ENCODE measurements around the gene CRYBG1.

Gene CRYBG1

GRCh38 chr6:106360410-106360988 is at the start of gene CRYBG1:
TSS of gene CRYBG1 (plus strand) at chr6:106360717. CDS start at chr6:106360909, 192 bp downstream.
- peak in 1 of 2 experiments; percentile 33 for DNase-seq

GRCh38 chr6:106315765-106316374 is 44.6 kb upstream of the CRYBG1 start:
- DNase-seq: peak; percentile 59 to 67

GRCh38 chr6:106316375-106316766 is 44.1 kb upstream of the CRYBG1 start:
- DNase-seq: no peak

GRCh38 chr6:106318061-106318460 is 42.5 kb upstream of the CRYBG1 start:
- DNase-seq: no peak

GRCh38 chr6:106318851-106319250 is 41.7 kb upstream of the CRYBG1 start:
- DNase-seq: peak; percentile 24 to 39

GRCh38 chr6:106321940-106322339 is 38.6 kb upstream of the CRYBG1 start:
- DNase-seq: no peak

GRCh38 chr6:106324726-106325335 is 35.7 kb upstream of the CRYBG1 start:
- peak; percentile 16 to 18 for DNase-seq

- DNase-seq: peak; percentile 97
These were observed 35.0 kb upstream of the CRYBG1 start, which contains the start of gene ATG5 for GRCh38 chr6:106325336-106326178. TSS of gene ATG5 (minus strand) at chr6:106325760. CDS start at chr6:106316208, 9,552 bp downstream.

- peak; percentile 47 to 60 for DNase-seq
These were observed 25.7 kb upstream of the CRYBG1 start for GRCh38 chr6:106334646-106335448.

- DNase-seq: peak; percentile 87 to 89
These were observed 21.0 kb upstream of the CRYBG1 start for GRCh38 chr6:106339334-106340029.

GRCh38 chr6:106347219-106347618 is 13.3 kb upstream of the CRYBG1 start:
- no peak for DNase-seq

- DNase-seq: no peak
These were observed 4.1 kb upstream of the CRYBG1 start for GRCh38 chr6:106356378-106356777.

GRCh38 chr6:106359959-106360409 is 533 bp upstream of the CRYBG1 start:
- peak in 1 of 2 experiments; percentile 47 for DNase-seq

GRCh38 chr6:106360989-106361430 is 493 bp downstream of the CRYBG1 start:
- peak in 1 of 2 experiments; percentile 16 for DNase-seq

- DNase-seq: no peak
These were observed 3.1 kb downstream of the CRYBG1 start for GRCh38 chr6:106363401-106364138.

- DNase-seq: no peak
These were observed 9.2 kb downstream of the CRYBG1 start for GRCh38 chr6:106369739-106370138.

GRCh38 chr6:106370639-106371038 is 10.1 kb downstream of the CRYBG1 start:
- DNase-seq: no peak

GRCh38 chr6:106372838-106373501 is 12.5 kb downstream of the CRYBG1 start:
- DNase-seq: no peak

GRCh38 chr6:106373502-106374239 is 13.2 kb downstream of the CRYBG1 start:
- no peak for DNase-seq
